ENCODE measurements around the gene EFNA5.

The EFNA5 gene

DNA sequence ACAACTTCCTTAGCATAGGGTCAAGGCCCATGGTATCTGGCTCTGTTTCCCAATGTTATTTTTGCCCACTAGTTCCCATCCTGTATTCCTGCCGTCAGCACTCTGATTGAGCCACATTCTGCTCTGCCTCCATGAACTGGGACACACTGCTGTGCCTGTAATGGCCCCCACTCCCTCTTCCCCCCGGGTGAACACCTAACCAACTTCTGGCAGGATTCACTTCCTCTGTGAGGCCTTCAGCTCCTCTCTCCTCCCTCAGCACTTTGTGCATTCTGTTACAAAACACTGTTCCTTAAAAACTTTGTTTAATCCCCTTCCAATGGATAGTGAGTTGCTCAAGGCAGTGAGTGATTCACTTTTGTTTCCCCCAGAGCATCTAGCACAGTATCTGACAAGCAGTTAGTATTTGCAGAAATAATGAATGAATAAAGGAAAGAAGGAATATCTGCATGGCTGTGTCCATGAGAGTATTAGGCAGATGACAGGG lies 183.6 kb downstream of the EFNA5 start:
- TF ChIP-seq, protein P1, sequence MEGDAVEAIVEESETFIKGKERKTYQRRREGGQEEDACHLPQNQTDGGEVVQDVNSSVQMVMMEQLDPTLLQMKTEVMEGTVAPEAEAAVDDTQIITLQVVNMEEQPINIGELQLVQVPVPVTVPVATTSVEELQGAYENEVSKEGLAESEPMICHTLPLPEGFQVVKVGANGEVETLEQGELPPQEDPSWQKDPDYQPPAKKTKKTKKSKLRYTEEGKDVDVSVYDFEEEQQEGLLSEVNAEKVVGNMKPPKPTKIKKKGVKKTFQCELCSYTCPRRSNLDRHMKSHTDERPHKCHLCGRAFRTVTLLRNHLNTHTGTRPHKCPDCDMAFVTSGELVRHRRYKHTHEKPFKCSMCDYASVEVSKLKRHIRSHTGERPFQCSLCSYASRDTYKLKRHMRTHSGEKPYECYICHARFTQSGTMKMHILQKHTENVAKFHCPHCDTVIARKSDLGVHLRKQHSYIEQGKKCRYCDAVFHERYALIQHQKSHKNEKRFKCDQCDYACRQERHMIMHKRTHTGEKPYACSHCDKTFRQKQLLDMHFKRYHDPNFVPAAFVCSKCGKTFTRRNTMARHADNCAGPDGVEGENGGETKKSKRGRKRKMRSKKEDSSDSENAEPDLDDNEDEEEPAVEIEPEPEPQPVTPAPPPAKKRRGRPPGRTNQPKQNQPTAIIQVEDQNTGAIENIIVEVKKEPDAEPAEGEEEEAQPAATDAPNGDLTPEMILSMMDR (IDR thresholded peaks at IDR 0.05; ENCODE audit: low read length, missing control alignments) = no peak
- H3K4me3 ChIP-seq (replicated peaks; ENCODE audit: low read depth, low read length) = no peak overlapping the region
- DNase-seq (ENCODE audit: low read depth) = peak; percentile 85

DNA sequence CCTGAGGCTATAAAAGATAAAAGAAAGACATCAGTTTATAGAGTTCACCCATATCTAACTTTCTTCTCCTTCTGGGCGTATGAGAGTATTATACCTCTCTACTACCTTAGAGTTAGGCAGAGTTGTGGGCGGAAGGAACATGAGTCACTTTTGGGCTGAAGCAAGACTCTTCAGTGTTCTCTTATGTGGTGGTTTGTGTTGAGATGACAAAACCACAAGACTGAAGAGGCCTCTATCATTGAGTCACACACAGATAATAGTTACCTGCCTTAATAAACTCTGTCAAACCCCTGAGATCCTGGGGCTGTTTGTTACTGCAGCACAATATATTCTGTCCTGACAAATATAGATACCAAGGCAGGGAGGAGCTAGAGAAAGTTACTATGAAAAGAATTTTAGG lies 184.2 kb downstream of the EFNA5 start:
- DNase-seq (ENCODE audit: low read depth) = peak; percentile 69
- H3K4me3 ChIP-seq (replicated peaks; ENCODE audit: low read depth, low read length) = no peak overlapping the region
- TF ChIP-seq, protein P1 (IDR thresholded peaks at IDR 0.05; ENCODE audit: low read length, missing control alignments) = no peak

DNA sequence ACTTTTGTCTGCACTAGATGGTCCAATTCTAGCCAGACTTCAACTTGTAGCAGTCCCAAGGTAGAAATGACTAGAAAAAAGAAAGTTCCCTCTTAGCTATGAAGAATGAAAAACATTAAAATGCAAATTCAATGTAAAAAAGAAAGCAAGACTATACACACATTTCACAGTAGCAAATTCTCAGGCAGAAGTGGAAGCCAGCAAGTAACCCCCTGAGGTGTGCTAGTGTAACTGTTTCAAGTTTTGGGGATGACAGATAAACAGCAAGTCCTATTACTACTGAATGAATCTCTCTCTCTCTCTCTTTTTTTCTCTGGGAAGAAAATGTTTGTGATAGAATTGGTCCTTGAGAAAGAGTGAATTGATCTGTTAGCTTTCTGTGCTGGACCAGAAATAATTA lies 185.6 kb downstream of the EFNA5 start:
- TF ChIP-seq, protein P1 (IDR thresholded peaks at IDR 0.05; ENCODE audit: low read length, missing control alignments) = no peak
- DNase-seq (ENCODE audit: low read depth) = no peak
- H3K4me3 ChIP-seq (replicated peaks; ENCODE audit: low read depth, low read length) = no peak overlapping the region

DNA sequence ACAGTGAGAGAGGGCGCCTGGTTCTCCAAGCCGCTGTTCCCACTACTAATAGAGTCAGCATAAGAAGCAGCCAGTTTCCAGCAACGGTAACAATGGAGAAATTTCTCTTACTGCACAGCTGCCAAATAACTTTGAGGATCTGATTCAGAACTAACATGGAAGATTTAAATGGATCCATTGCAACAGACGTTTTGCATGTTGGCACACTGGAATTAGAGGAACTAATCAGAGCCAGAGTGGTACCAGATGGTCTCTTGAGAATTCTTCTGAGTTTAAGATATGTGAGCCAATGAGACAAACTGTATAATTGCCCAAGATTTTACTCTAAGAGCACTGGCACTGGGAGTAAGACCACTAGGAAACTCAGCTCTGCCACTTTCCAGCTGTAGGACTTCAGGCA lies 186.5 kb downstream of the EFNA5 start:
- no peak for DNase-seq (ENCODE audit: low read depth)
- no peak overlapping the region for H3K4me3 ChIP-seq (replicated peaks; ENCODE audit: low read depth, low read length)
- TF ChIP-seq, protein P1 (IDR thresholded peaks at IDR 0.05; ENCODE audit: low read length, missing control alignments) = no peak

DNA sequence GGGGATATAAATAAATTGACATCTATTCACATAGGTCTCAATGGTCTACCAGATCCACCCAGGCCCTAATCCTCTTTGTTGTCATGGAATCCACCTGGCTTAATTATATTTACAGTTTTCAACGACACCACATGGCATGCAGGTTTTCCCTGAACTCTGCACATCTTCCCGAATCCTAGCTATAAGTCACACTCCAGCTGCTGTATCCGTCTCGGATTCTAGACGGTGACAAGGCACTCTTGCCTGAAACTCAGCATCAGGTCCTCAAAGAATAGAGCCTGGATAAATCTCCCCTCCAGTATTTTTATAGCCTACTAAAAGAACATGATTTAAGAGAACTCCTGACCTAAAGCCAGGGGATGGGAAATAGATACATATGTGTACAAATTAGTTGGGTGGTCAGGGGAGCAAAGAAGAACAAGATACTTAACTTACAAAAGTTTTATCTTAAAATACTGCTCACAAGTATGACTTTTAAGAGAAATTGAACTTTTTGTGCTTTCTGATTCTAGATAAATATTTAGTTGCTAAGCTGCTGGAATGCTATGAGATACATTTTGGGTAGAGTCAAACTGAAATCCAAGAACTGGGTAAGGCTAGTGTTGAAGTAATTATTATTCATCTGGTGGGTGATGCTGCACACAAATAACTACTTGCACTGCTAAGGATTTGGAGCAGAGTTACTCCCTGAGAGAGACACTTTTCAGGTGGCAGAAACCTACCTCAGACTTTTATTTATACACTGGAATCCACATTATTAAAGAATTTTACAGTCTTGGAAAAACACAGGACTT lies 187.3 kb downstream of the EFNA5 start:
- TF ChIP-seq, protein P1 (IDR thresholded peaks at IDR 0.05; ENCODE audit: low read length, missing control alignments) = no peak
- no peak for DNase-seq (ENCODE audit: low read depth)
- H3K4me3 ChIP-seq (replicated peaks; ENCODE audit: low read depth, low read length) = no peak overlapping the region

DNA sequence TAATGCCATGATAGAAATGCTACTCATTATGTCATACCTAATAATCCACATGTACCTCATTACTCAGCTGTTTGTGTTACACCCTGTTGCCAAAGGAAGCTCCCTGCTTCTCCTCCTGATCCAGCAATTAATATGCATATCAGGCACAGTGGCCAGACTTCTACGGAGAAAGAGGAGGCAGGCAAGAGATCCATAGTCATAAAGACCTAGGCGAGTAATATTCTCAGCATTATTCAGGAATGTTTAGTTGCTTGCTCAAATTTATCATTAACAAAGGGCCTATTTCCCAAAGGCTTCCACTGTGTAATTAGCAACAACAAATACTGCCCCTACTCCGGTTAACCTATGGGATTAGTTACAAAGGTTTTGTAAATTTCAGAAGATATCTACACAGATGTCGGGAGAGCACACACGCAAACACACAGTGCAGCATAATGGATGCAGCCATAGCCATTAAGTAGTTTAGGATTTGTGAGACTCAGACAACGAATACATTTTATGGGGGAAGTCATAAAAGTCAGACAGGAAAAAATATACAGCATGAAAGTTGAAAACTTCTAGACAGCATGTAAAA lies 192.6 kb downstream of the EFNA5 start:
- no peak overlapping the region for H3K4me3 ChIP-seq (replicated peaks; ENCODE audit: low read depth, low read length)
- DNase-seq (ENCODE audit: low read depth) = no peak
- TF ChIP-seq, protein P1 (IDR thresholded peaks at IDR 0.05; ENCODE audit: low read length, missing control alignments) = no peak
